Kidney (tissue), 14 donors: Measurements from ENCODE around the gene ACOX3. TPM values are rescaled to one million over a fixed set of nuclear protein-coding genes. Genes with fewer than 3 reads are reported as not detected.

Source experiments
- DNase-seq, 5 donors: peaks; one replicate each; pipeline ENCODE4 v3.0.0-alpha.2; 2013 to 2020
- FAIRE-seq: peaks from 2 replicates; lab custom pipeline; 2012; peaks lifted over from hg19 to GRCh38; lab: Jason Lieb, UNC
- H3K27ac ChIP-seq, 2 donors: one replicate each; pipeline ENCODE4 v1.7.0; 2013; ENCODE audit warnings: low read depth in 2 of 2, low read length in 2 of 2, inconsistent platforms in 1 of 2
- H3K27me3 ChIP-seq: one replicate; pipeline ENCODE4 v1.7.1; 2013; ENCODE audit warnings: low read length, inconsistent platforms; ENCODE audit not compliant: control insufficient read depth, insufficient read depth
- H3K36me3 ChIP-seq, 3 donors: one replicate each; pipeline versions ENCODE4 v1.7.0 to v1.7.1; 2013; ENCODE audit warnings: low read length in 3 of 3, control low read depth in 1 of 3, inconsistent platforms in 1 of 3; ENCODE audit not compliant: insufficient read depth in 3 of 3, control insufficient read depth in 2 of 3
- H3K4me1 ChIP-seq, 3 donors: one replicate each; pipeline versions ENCODE4 v1.7.0 to v1.7.1; 2013; ENCODE audit warnings: low read length in 3 of 3, inconsistent platforms in 1 of 3, low read depth in 1 of 3; ENCODE audit not compliant: control insufficient read depth in 2 of 3, insufficient read depth in 2 of 3
- H3K4me3 ChIP-seq, 3 donors: one replicate each; pipeline versions ENCODE4 v1.7.0 to v1.8.1; 2013; ENCODE audit warnings: low read length in 3 of 3, control low read depth in 1 of 3, inconsistent platforms in 1 of 3
- H3K9ac ChIP-seq, 3 donors: one replicate each; pipeline versions ENCODE4 v1.7.0 to v1.7.1; 2013; ENCODE audit warnings: low read length in 3 of 3, control low read depth in 1 of 3, inconsistent platforms in 1 of 3
- H3K9me3 ChIP-seq, 3 donors: one replicate each; pipeline versions ENCODE4 v1.7.0 to v1.7.1; 2013; ENCODE audit warnings: low read length in 3 of 3, control low read depth in 1 of 3, inconsistent platforms in 1 of 3; ENCODE audit not compliant: control insufficient read depth in 2 of 3, insufficient read depth in 1 of 3
- CTCF ChIP-seq: IDR thresholded peaks from 3 replicates; pipeline ENCODE4 v1.5.1; 2012; ENCODE audit warnings: mild to moderate bottlenecking, moderate library complexity, borderline replicate concordance; ENCODE audit not compliant: insufficient read depth; ENCODE audit errors: extremely low read depth
- intact Hi-C: fragments of 100-400 bp; cut with DNase I; formaldehyde crosslinking; loops from one replicate; pipeline ENCODE4 v1.11.1; 2022
- polyA plus RNA-seq: library from polyadenylated mRNA; stranded (reverse); fragments of 350-450 nt; fragmentation: Illumina TruSeq; extraction: RNeasy Lipid Tissue Mini Kit (QIAGEN cat#74804); gene quantifications from one replicate; pipeline ENCODE4 v1.2.3, GENCODE V29; 2014; ENCODE audit warnings: low read depth, low replicate concordance; ENCODE audit not compliant: insufficient read depth
- total RNA-seq: library from RNA; stranded (reverse); fragmentation: NEBNext Ultra II Directional; extraction: Animal tissue kit (Norgen Biotek cat#: 25700); gene quantifications from one replicate; pipeline ENCODE4 v1.2.1, GENCODE V29; 2021
- donor health status: control.
- donor health status: control.
- donor health status: control.
- donor health status: control.
- donor health status: control.
- donor health status: DM: yes; HTN: yes; CAD: no.
- donor health status: Normal renal cell carcinoma (clear cell type).

The ACOX3 gene
- total and polyA plus RNA-seq, 2 donors from 2014 or later: 10.1 to 21.7 TPM

GRCh38 chr4:8463811-8464210, 23.3 kb upstream of the ACOX3 start:
- Histone ChIP-seq H3K27ac (no peak overlapping the region), H3K9ac (no peak overlapping the region), H3K4me1 (peaks cover 0 to 15% (median 11%) of the 10 kb centered on the region in 3 donors), H3K4me3 (no peak overlapping the region), H3K9me3 (no peaks in the 10 kb centered on the region), H3K27me3 (no peaks in the 10 kb centered on the region), H3K36me3 (peaks cover 0 to 40% (median 14%) of the 10 kb centered on the region in 3 donors)
- TF ChIP-seq CTCF: no peak
- intact Hi-C loops: no loop called here
- DNase-seq (no peak), FAIRE-seq (no peak)

- Histone ChIP-seq H3K9ac (peak overlapping the region in 1 of 3 donors; percentile 49), H3K4me3 (no peak overlapping the region), H3K4me1 (peaks cover 0 to 15% (median 11%) of the 10 kb centered on the region in 3 donors), H3K27me3 (no peaks in the 10 kb centered on the region), H3K27ac (peak overlapping the region; percentile 56 to 89), H3K9me3 (no peaks in the 10 kb centered on the region), H3K36me3 (peaks cover 0 to 34% (median 23%) of the 10 kb centered on the region in 3 donors)
- intact Hi-C loops: no loop called here
- DNase-seq (peak in 2 of 5 donors; percentile 32 to 75), FAIRE-seq (peak; percentile 97)
- no peak for TF ChIP-seq CTCF
Measured at GRCh38 chr4:8461616-8462015, 21.1 kb upstream of the ACOX3 start.

GRCh38 chr4:8461086-8461485, 20.6 kb upstream of the ACOX3 start:
- Histone ChIP-seq H3K9me3 (no peaks in the 10 kb centered on the region), H3K4me3 (no peak overlapping the region), H3K9ac (peak overlapping the region in 1 of 3 donors; percentile 49), H3K36me3 (peaks cover 0 to 33% (median 24%) of the 10 kb centered on the region in 3 donors), H3K27ac (peak overlapping the region; percentile 56 to 89), H3K27me3 (no peaks in the 10 kb centered on the region), H3K4me1 (peaks cover 0 to 15% (median 11%) of the 10 kb centered on the region in 3 donors)
- DNase-seq: no peak
- intact Hi-C loops: no loop called here
- TF ChIP-seq CTCF: no peak
- FAIRE-seq: no peak
